IMR-90 (cell line): Measurements from ENCODE around the gene MLST8. TPM values are rescaled to one million over a fixed set of nuclear protein-coding genes. Genes with fewer than 3 reads are reported as not detected.

Experiments used
- ATAC-seq: fragments of 200-7000 bp; cut with Tn5 transposase; 2 replicates; pipeline ENCODE4 v1.9.1; 2020; ENCODE audit warnings: low read depth, mild to moderate bottlenecking, moderate library complexity
- BruUV-seq: library from RNA; stranded (reverse); fragments of 400-500 nt; replicated peaks from 2 replicates; lab custom pipeline; 2021; lab: Mats Ljungman, UMichigan
- CTCF ChIA-PET: fragments of 300-600 bp; formaldehyde crosslinking; extraction: SDS; loops from one replicate; lab custom pipeline; 2021; ENCODE audit warnings: antibody characterized with exemption; lab: Yijun Ruan, JAX
- POLR2A ChIA-PET: fragments of 300-600 bp; sonication (Branson Sonifier 250); formaldehyde crosslinking; loops from one replicate; lab custom pipeline; 2022; ENCODE audit warnings: antibody characterized with exemption; ENCODE audit not compliant: unreplicated experiment; lab: Charles Lee
- DNase-seq: peaks from one replicate; pipeline ENCODE4 v3.0.0; 2013
- H2AFZ ChIP-seq: replicated peaks from 2 replicates; pipeline ENCODE3; 2013; ENCODE audit warnings: low read length, mild to moderate bottlenecking; ENCODE audit not compliant: poor library complexity
- H2AK5ac ChIP-seq: 2 replicates; pipeline ENCODE4 v1.6.1; 2013; ENCODE audit warnings: low read depth, low read length, inconsistent platforms
- H2AK9ac ChIP-seq: replicated peaks from 2 replicates; pipeline ENCODE3; 2013; ENCODE audit warnings: mild to moderate bottlenecking, low read depth, low read length, moderate library complexity; ENCODE audit not compliant: poor library complexity
- H2BK120ac ChIP-seq: 2 replicates; pipeline ENCODE4 v1.6.1; 2013; ENCODE audit warnings: low read depth, low read length, inconsistent platforms
- H2BK15ac ChIP-seq: 3 replicates; pipeline ENCODE4 v1.6.1; 2013; ENCODE audit warnings: low read depth, low read length, inconsistent platforms
- H2BK20ac ChIP-seq: 2 replicates; pipeline ENCODE4 v1.6.1; 2013; ENCODE audit warnings: low read depth, mild to moderate bottlenecking, inconsistent platforms, low read length, moderate library complexity
- H2BK5ac ChIP-seq: 2 replicates; pipeline ENCODE4 v1.6.1; 2013; ENCODE audit warnings: mild to moderate bottlenecking, low read depth, low read length, inconsistent platforms; ENCODE audit not compliant: poor library complexity, severe bottlenecking
- H3K14ac ChIP-seq: replicated peaks from 2 replicates; pipeline ENCODE4 v1.6.1; 2013; ENCODE audit warnings: low read depth, low read length, inconsistent platforms
- H3K18ac ChIP-seq: 2 replicates; pipeline ENCODE4 v1.6.1; 2013; ENCODE audit warnings: low read depth, low read length, control low read depth
- H3K23ac ChIP-seq: 2 replicates; pipeline ENCODE4 v1.6.1; 2013; ENCODE audit warnings: low read depth, low read length, inconsistent platforms
- H3K27ac ChIP-seq: 2 replicates; pipeline ENCODE4 v1.5.1; 2013; ENCODE audit warnings: mild to moderate bottlenecking, control low read depth, low read length; ENCODE audit not compliant: insufficient read depth
- H3K27me3 ChIP-seq: 2 replicates; pipeline ENCODE4 v1.6.1; 2013; ENCODE audit warnings: low read length; ENCODE audit not compliant: control insufficient read depth, insufficient read depth
- H3K36me3 ChIP-seq: 2 replicates; pipeline ENCODE4 v1.6.1; 2013; ENCODE audit warnings: low read length, mixed read lengths; ENCODE audit not compliant: control insufficient read depth, insufficient read depth
- H3K4ac ChIP-seq: 2 replicates; pipeline ENCODE4 v1.6.1; 2013; ENCODE audit warnings: low read depth, low read length, inconsistent platforms
- H3K4me1 ChIP-seq: 2 replicates; pipeline ENCODE4 v1.6.1; 2013; ENCODE audit warnings: low read length, mixed read lengths; ENCODE audit not compliant: control insufficient read depth, insufficient read depth
- H3K4me2 ChIP-seq: 2 replicates; pipeline ENCODE4 v1.6.1; 2013; ENCODE audit warnings: low read depth, mild to moderate bottlenecking, control low read depth, low read length, moderate library complexity
- H3K4me3 ChIP-seq: 2 replicates; pipeline ENCODE4 v1.5.1; 2013; ENCODE audit warnings: low read depth, mild to moderate bottlenecking, control low read depth, low read length, moderate library complexity; ENCODE audit not compliant: insufficient read depth
- H3K56ac ChIP-seq: 2 replicates; pipeline ENCODE4 v1.6.1; 2013; ENCODE audit warnings: low read length, inconsistent platforms; ENCODE audit not compliant: insufficient read depth; ENCODE audit errors: extremely low read depth
- H3K79me1 ChIP-seq, 2 experiments: 2 replicates each; pipeline ENCODE4 v1.6.1; 2013; ENCODE audit warnings: low read length in 2 of 2, inconsistent platforms in 1 of 2, low read depth in 1 of 2
- H3K9ac ChIP-seq: 2 replicates; pipeline ENCODE4 v1.6.1; 2013; ENCODE audit warnings: low read depth, low read length, control low read depth
- H3K9me1 ChIP-seq: 2 replicates; pipeline ENCODE4 v1.6.1; 2013; ENCODE audit warnings: low read length, inconsistent platforms; ENCODE audit not compliant: insufficient read depth
- H3K9me3 ChIP-seq: 2 replicates; pipeline ENCODE4 v1.6.1; 2013; ENCODE audit warnings: low read length; ENCODE audit not compliant: control insufficient read depth, insufficient read depth
- H4K20me1 ChIP-seq: 2 replicates; pipeline ENCODE4 v1.6.1; 2013; ENCODE audit warnings: low read length, inconsistent platforms; ENCODE audit not compliant: insufficient read depth
- H4K5ac ChIP-seq: 2 replicates; pipeline ENCODE4 v1.6.1; 2013; ENCODE audit warnings: mild to moderate bottlenecking, low read depth, low read length, control low read depth
- H4K8ac ChIP-seq, 2 experiments: 2 replicates each; pipeline ENCODE4 v1.6.1; 2013; ENCODE audit warnings: low read depth in 2 of 2, low read length in 2 of 2, control low read depth in 1 of 2, inconsistent platforms in 1 of 2
- H4K91ac ChIP-seq: 2 replicates; pipeline ENCODE4 v1.6.1; 2013; ENCODE audit warnings: low read depth, low read length, inconsistent platforms; ENCODE audit not compliant: insufficient read depth
- BHLHE40 ChIP-seq: fragments of 150-350 bp; IDR thresholded peaks from 2 replicates; pipeline ENCODE4 v1.6.1; 2016; ENCODE audit warnings: mild to moderate bottlenecking, low read depth, low read length
- CHD1 ChIP-seq: IDR thresholded peaks from 2 replicates; pipeline ENCODE4 v1.6.1; 2012; ENCODE audit warnings: low read depth, low read length, improper control_type of control experiment
- FOS ChIP-seq: fragments of 150-350 bp; IDR thresholded peaks from 2 replicates; pipeline ENCODE4 v1.6.1; 2016; ENCODE audit warnings: low read depth, low read length
- MAZ ChIP-seq: IDR thresholded peaks from 2 replicates; pipeline ENCODE4 v1.6.1; 2012; ENCODE audit warnings: low read depth, mild to moderate bottlenecking, low read length, improper control_type of control experiment, moderate library complexity, borderline replicate concordance
- MXI1 ChIP-seq: IDR thresholded peaks from 2 replicates; pipeline ENCODE4 v1.6.1; 2012; ENCODE audit warnings: low read depth, mild to moderate bottlenecking, low read length, moderate library complexity, borderline replicate concordance
- NFE2L2 ChIP-seq: fragments of 150-350 bp; IDR thresholded peaks from 2 replicates; pipeline ENCODE4 v1.6.1; 2016; ENCODE audit warnings: low read depth, mild to moderate bottlenecking, low read length
- POLR2A ChIP-seq: IDR thresholded peaks from 2 replicates; pipeline ENCODE4 v1.6.1; 2012; ENCODE audit warnings: mild to moderate bottlenecking, low read depth, low read length
- RAD21 ChIP-seq: IDR thresholded peaks from 2 replicates; pipeline ENCODE4 v1.6.1; 2012; ENCODE audit warnings: low read length, improper control_type of control experiment
- RCOR1 ChIP-seq: IDR thresholded peaks from 2 replicates; pipeline ENCODE4 v1.6.1; 2012; ENCODE audit warnings: mild to moderate bottlenecking, low read length, improper control_type of control experiment; ENCODE audit not compliant: insufficient replicate concordance
- SMC3 ChIP-seq: fragments of 150-350 bp; IDR thresholded peaks from 2 replicates; pipeline ENCODE4 v1.6.1; 2016; ENCODE audit warnings: low read depth, mild to moderate bottlenecking, antibody characterized with exemption, low read length, moderate library complexity
- WGBS, 2 experiments: methylation state at CpG; one replicate each; pipeline versions ENCODE4 v1.1.5 to v1.1.7; 2013; ENCODE audit warnings: missing lambda C conversion rate in 2 of 2; ENCODE audit not compliant: insufficient read length in 1 of 2; ENCODE audit errors: extremely low coverage in 2 of 2; 5-methylcytosine and 5-hydroxymethylcytosine counted together
- dilution Hi-C: fragments of 300-500 bp; cut with HindIII; formaldehyde crosslinking; loops from one replicate; pipeline ENCODE4 v1.14.3; 2018; ENCODE audit warnings: low sequenced_read_pairs; ENCODE audit not compliant: unreplicated experiment
- in situ Hi-C: fragments of 300-500 bp; cut with MboI; formaldehyde crosslinking; loops from 3 replicates; pipeline ENCODE4 v1.14.3; 2019; ENCODE audit warnings: low sequenced_read_pairs, inconsistent platforms, mixed read lengths
- intact Hi-C: fragments of 100-400 bp; cut with micrococcal nuclease; formaldehyde crosslinking; loops from 2 replicates; pipeline ENCODE4 v1.10.0; 2022
- polyA plus RNA-seq, 3 experiments: library from polyadenylated mRNA; depleted of rRNA; stranded (reverse); fragments of >200 nt; gene quantifications; 2 replicates each; pipeline ENCODE4 v1.2.3, GENCODE V29; 2012; ENCODE audit warnings: low replicate concordance in 1 of 3
- total RNA-seq: library from RNA; depleted of rRNA; stranded (reverse); fragments of >200 nt; gene quantifications from 2 replicates; pipeline ENCODE4 v1.2.3, GENCODE V29; 2012
- TF ChIP-seq, protein P1 (sequence below): fragments of 150-350 bp; IDR thresholded peaks from 2 replicates; pipeline ENCODE4 v1.6.1; 2017; ENCODE audit warnings: mild to moderate bottlenecking, antibody characterized with exemption, low read length, low read depth
- TF ChIP-seq, protein P2 (sequence below): conservative IDR thresholded peaks from 2 replicates; pipeline ENCODE4 v1.5.1; 2012; ENCODE audit warnings: mild to moderate bottlenecking, low read depth, low read length, improper control_type of control experiment
- TF ChIP-seq, protein P3 (sequence below): fragments of 150-350 bp; IDR thresholded peaks from 2 replicates; pipeline ENCODE4 v1.6.1; 2016; ENCODE audit warnings: low read depth, mild to moderate bottlenecking, low read length, moderate library complexity, borderline replicate concordance

MLST8 gene
- total and polyA plus RNA-seq, 2 of the 4 experiments (the other 2 are of a cell fraction) = 34.4 to 93.7 TPM

DNA sequence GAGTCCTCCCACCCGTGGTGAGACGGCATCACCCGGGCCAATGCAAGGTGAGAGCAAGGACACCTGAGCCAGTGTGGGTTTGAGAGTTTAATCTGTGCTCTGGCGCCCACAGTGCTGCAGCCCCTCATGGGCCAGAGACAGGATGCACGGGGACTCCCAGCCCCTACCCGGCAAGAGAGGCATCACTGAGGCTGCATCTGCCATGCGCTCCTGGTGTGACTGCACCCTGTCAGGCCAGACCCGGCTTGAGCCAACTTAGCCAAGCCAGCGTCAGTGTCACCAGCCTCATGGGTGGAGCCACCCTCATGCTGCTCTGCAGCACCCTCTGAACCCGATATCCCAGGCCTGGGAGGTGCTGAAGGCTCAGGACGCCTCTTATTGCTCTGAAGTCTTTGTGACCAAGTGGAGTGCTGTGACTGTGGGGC is 6.7 kb downstream of the MLST8 start:
- H3K9me3 ChIP-seq = no peaks in the 10 kb centered on the region
- no peak overlapping the region for H4K91ac ChIP-seq
- no peak overlapping the region for H3K4ac ChIP-seq
- H2AK5ac ChIP-seq = no peak overlapping the region
- H3K36me3 ChIP-seq = peaks cover 25% of the 10 kb centered on the region
- H4K5ac ChIP-seq = no peak overlapping the region
- no peak overlapping the region for H2AK9ac ChIP-seq
- no peak overlapping the region for H3K14ac ChIP-seq
- H3K27ac ChIP-seq = no peak overlapping the region
- peaks cover 12% of the 10 kb centered on the region for H4K20me1 ChIP-seq
- peak overlapping the region; percentile 51 for H2AFZ ChIP-seq
- no TSS peak for BruUV-seq
- no peak overlapping the region for H3K18ac ChIP-seq
- dilution Hi-C loops = no loop called here
- peaks cover 18 to 39% of the 10 kb centered on the region in 2 experiments for H3K79me1 ChIP-seq
- ChIA-PET CTCF (no interaction called here), POLR2A (no interaction called here)
- 84% methylated on average over 6 of the region's 11 CpGs; no CpG with 5 or more reads in 1 of the 2 experiments for WGBS, 2 experiments
- H3K4me2 ChIP-seq = no peak overlapping the region
- H4K8ac ChIP-seq = no peak overlapping the region
- no peak overlapping the region for H2BK5ac ChIP-seq
- no peak overlapping the region for H3K23ac ChIP-seq
- ATAC-seq (no peak), DNase-seq (no peak)
- H3K56ac ChIP-seq = no peak overlapping the region
- in situ Hi-C loops = no loop called here
- no peaks in the 10 kb centered on the region for H3K9me1 ChIP-seq
- no peak overlapping the region for H3K4me3 ChIP-seq
- H2BK20ac ChIP-seq = no peak overlapping the region
- no peak overlapping the region for H2BK120ac ChIP-seq
- no peak overlapping the region for H3K9ac ChIP-seq
- H3K27me3 ChIP-seq = no peaks in the 10 kb centered on the region
- H3K4me1 ChIP-seq = peaks cover 7% of the 10 kb centered on the region
- TF ChIP-seq FOS (no peak), RCOR1 (no peak), BHLHE40 (no peak), CHD1 (no peak), MXI1 (no peak), POLR2A (no peak), SMC3 (no peak), RAD21 (no peak), MAZ (no peak), NFE2L2 (no peak)
- TF ChIP-seq, protein P1, sequence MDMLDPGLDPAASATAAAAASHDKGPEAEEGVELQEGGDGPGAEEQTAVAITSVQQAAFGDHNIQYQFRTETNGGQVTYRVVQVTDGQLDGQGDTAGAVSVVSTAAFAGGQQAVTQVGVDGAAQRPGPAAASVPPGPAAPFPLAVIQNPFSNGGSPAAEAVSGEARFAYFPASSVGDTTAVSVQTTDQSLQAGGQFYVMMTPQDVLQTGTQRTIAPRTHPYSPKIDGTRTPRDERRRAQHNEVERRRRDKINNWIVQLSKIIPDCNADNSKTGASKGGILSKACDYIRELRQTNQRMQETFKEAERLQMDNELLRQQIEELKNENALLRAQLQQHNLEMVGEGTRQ = no peak
- TF ChIP-seq, protein P2, sequence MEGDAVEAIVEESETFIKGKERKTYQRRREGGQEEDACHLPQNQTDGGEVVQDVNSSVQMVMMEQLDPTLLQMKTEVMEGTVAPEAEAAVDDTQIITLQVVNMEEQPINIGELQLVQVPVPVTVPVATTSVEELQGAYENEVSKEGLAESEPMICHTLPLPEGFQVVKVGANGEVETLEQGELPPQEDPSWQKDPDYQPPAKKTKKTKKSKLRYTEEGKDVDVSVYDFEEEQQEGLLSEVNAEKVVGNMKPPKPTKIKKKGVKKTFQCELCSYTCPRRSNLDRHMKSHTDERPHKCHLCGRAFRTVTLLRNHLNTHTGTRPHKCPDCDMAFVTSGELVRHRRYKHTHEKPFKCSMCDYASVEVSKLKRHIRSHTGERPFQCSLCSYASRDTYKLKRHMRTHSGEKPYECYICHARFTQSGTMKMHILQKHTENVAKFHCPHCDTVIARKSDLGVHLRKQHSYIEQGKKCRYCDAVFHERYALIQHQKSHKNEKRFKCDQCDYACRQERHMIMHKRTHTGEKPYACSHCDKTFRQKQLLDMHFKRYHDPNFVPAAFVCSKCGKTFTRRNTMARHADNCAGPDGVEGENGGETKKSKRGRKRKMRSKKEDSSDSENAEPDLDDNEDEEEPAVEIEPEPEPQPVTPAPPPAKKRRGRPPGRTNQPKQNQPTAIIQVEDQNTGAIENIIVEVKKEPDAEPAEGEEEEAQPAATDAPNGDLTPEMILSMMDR = no peak
- TF ChIP-seq, protein P3, sequence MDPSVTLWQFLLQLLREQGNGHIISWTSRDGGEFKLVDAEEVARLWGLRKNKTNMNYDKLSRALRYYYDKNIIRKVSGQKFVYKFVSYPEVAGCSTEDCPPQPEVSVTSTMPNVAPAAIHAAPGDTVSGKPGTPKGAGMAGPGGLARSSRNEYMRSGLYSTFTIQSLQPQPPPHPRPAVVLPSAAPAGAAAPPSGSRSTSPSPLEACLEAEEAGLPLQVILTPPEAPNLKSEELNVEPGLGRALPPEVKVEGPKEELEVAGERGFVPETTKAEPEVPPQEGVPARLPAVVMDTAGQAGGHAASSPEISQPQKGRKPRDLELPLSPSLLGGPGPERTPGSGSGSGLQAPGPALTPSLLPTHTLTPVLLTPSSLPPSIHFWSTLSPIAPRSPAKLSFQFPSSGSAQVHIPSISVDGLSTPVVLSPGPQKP = no peak
- no peak overlapping the region for H2BK15ac ChIP-seq
- intact Hi-C loops = no loop called here
